Spleen (tissue), 7 donors: ENCODE results near the gene GATC.

Source experiments
- POLR2A ChIP-seq, 3 donors: fragments of 450-650 bp; IDR thresholded peaks; one replicate each; pipeline ENCODE4 v1.5.1; 2017; ENCODE audit warnings: antibody characterized with exemption in 3 of 3, mild to moderate bottlenecking in 1 of 3
- TF ChIP-seq, protein P1 (sequence below), 11 experiments: fragments of 200-600 bp in 7 of 11; fragments of 450-650 bp in 4 of 11; sonication (generic) in 4 of 11; IDR thresholded peaks in 8 of 11; conservative IDR thresholded peaks in 3 of 11; 1 replicate in 7 of 11; 2 replicates in 4 of 11; pipeline versions ENCODE4 v1.4.0 to v1.8.0; 2016 to 2021; ENCODE audit warnings: antibody characterized with exemption in 11 of 11, inconsistent platforms in 4 of 11, mild to moderate bottlenecking in 1 of 11
- donor health status: DM: no; HTN: no; CAD: no; lungs with moderate emphysema.
- donor health status: DM: no; HTN: no; CAD: no.
- donor health status: DM: no; HTN: no; CAD: no.

DNA sequence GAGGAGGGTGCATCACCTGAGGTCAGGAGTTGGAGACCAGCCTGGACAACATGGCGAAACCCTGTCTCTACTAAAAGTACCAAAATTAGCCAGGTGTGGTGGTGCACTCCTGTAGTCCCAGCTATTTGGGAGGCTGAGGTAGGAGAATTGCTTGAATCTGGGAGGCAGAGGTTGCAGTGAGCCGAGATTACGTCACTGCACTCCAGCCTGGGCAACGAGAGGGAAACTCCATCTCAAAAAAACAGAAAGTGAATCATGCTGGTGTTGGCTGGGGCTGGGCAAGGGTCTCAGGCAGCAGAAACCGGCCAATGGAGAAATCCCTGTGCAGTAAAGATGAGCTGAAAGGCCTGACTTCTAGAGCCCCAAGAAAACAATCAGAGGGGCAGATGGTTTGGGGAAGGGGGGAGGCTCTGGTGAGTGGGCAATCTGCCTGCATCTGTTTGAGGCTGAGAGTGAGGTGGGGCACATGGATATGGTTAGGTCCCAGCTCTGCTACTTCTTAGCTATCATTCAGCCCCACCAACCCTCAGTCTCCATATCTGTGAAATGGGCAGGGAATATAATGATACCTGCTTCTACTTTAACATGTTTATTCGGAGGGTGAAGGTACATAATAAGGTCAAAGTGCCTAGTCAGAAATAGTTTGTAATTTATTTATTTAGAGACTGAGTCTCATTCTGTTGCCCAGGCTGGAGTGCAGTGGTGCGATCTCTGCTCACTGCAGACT lies 29.6 kb upstream of the GATC start:
- TF ChIP-seq, protein P1, sequence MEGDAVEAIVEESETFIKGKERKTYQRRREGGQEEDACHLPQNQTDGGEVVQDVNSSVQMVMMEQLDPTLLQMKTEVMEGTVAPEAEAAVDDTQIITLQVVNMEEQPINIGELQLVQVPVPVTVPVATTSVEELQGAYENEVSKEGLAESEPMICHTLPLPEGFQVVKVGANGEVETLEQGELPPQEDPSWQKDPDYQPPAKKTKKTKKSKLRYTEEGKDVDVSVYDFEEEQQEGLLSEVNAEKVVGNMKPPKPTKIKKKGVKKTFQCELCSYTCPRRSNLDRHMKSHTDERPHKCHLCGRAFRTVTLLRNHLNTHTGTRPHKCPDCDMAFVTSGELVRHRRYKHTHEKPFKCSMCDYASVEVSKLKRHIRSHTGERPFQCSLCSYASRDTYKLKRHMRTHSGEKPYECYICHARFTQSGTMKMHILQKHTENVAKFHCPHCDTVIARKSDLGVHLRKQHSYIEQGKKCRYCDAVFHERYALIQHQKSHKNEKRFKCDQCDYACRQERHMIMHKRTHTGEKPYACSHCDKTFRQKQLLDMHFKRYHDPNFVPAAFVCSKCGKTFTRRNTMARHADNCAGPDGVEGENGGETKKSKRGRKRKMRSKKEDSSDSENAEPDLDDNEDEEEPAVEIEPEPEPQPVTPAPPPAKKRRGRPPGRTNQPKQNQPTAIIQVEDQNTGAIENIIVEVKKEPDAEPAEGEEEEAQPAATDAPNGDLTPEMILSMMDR (IDR thresholded peaks at IDR 0.05 in 8 of 11, conservative IDR thresholded peaks at IDR 0.05 in 3 of 11): no peak
- TF ChIP-seq POLR2A (IDR thresholded peaks at IDR 0.05): no peak
